RWPE1 (cell line): ENCODE results near the gene UTS2B.

Experiments
- CTCF ChIA-PET: fragments of 350-600 bp; sonication (Branson Sonifier 250); formaldehyde crosslinking; extraction: SDS; loops from one replicate; lab custom pipeline; 2021; lab: Yijun Ruan, JAX
- POLR2A ChIA-PET: fragments of 400-600 bp; formaldehyde crosslinking; extraction: SDS; loops from one replicate; lab custom pipeline; 2020; ENCODE audit warnings: antibody characterized with exemption; ENCODE audit not compliant: low non-redundant PET; lab: Yijun Ruan, JAX
- DNase-seq: peaks from one replicate; pipeline ENCODE4 v3.0.0; 2012; ENCODE audit warnings: low spot score
- H3K27ac ChIP-seq: fragments of 450-650 bp; 2 replicates; pipeline ENCODE4 v1.5.1; 2017
- TF ChIP-seq, protein P1 (sequence below): fragments of 450-650 bp; conservative IDR thresholded peaks from 2 replicates; pipeline ENCODE4 v1.5.1; 2017; ENCODE audit warnings: low read depth, mild to moderate bottlenecking

UTS2B gene

DNA sequence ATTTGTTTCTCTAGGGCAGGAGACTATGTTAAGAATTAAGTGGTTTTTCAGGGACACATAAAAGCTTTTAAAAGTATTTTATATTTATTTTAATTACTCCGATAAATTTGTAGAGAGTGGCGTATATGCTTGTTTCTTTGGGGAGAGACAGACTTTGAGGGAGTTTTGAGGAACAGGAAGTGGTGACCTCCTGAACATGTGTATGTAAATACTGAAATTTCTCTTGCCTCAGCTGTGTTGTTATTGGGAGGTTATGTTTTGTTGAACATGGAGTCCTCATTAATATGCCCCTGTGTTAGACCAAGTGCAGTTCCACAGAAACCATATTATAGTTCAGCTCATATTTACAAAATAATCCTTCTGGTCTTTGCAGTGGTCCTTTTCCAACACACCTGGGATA, 41.8 kb upstream of the UTS2B start:
- CTCF ChIA-PET: interaction anchor here (0.6 kb wide), 1 partner anchor 24 kb away, joined by 3 read pairs; no protein-coding TSS in a partner anchor
- POLR2A ChIA-PET: no interaction called here
- TF ChIP-seq, protein P1, sequence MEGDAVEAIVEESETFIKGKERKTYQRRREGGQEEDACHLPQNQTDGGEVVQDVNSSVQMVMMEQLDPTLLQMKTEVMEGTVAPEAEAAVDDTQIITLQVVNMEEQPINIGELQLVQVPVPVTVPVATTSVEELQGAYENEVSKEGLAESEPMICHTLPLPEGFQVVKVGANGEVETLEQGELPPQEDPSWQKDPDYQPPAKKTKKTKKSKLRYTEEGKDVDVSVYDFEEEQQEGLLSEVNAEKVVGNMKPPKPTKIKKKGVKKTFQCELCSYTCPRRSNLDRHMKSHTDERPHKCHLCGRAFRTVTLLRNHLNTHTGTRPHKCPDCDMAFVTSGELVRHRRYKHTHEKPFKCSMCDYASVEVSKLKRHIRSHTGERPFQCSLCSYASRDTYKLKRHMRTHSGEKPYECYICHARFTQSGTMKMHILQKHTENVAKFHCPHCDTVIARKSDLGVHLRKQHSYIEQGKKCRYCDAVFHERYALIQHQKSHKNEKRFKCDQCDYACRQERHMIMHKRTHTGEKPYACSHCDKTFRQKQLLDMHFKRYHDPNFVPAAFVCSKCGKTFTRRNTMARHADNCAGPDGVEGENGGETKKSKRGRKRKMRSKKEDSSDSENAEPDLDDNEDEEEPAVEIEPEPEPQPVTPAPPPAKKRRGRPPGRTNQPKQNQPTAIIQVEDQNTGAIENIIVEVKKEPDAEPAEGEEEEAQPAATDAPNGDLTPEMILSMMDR: no peak
- H3K27ac ChIP-seq: no peak overlapping the region
- DNase-seq: no peak

DNA sequence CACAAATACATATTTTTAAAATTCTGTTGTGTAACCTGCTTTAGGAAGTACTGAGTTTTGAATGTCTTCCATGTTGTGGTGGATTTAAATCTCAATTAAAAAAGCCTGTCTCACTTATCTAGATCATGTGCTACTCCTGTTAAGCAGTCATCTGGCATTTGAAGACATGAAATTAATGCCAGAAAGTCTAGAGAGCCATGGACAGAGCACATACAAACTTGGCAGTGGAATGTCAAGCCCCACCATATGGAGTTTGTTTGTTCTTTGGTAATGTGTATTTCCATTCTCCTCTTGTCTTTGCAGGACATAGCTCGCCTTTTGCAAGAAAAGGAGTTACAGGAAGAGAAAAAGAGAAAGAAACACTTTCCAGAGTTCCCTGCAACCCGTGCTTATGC, 39.3 kb upstream of the UTS2B start:
- POLR2A ChIA-PET: no interaction called here
- no peak for DNase-seq

DNA sequence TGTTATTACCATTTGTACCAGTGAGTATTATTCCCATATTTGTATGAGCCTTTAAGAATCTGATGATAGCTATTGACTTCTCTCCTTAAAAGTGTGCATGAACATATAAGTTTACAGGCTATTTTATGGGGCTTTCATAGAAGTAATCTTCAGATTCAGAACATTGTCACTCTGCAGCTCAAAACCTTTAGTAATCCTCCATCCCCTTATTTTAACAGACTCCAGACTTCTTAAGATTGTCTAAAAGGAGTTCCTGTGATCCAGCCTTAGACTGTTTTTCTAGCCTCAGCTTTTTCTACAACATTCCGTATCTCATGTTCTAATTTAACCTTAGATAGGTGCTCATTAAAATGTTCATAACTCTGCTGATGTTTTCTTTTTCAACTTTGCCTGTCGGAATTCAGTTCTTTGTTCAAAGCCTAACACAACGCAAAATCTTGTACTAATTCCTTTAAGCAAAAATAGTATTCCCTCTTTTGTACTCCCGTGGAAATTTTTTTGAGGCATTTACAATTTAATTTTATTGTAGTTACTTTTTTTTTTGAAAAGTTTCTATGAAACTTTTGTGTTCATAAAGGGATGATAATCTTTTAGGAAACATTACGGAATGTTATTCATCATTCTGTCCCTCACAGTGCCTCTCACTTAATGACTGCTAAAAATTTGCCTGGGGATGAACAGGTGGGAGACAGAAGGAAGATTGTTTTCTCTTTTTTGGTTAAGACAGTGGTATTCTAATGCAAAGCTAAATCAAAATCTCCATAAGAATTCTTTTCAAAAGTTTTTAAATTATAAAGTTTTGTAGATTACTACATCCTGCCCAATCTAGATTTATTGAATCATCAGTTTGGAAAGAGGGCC, 38.7 kb upstream of the UTS2B start:
- POLR2A ChIA-PET: no interaction called here
- H3K27ac ChIP-seq: no peak overlapping the region

More for the DNA sequence above, 39.3 kb upstream of the UTS2B start:
- no peak overlapping the region for H3K27ac ChIP-seq
- CTCF ChIA-PET: interaction anchor here (0.7 kb wide), 1 partner anchor 125 kb away, joined by 3 read pairs; no protein-coding TSS in a partner anchor
- TF ChIP-seq, protein P1: no peak

DNA sequence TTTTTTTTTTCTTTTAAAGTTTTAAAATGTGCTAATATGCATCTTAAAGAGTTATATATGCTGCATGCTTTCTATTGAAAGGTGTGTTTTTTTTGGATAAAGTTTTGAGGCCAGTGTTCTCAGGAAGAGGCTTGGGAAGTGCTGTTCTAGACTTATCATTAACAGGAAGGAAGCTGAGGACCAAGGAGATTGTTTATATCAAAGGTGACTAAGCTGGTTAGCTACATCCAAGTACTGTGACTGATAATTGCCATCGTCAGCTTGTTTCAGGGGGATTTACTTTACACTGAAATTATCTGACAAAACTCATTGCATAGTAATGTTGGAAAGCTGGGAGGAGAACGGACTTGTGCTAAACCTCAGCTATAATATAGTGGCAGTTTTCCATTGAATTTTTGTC, 36.3 kb upstream of the UTS2B start:
- H3K27ac ChIP-seq: no peak overlapping the region
- DNase-seq: no peak
- POLR2A ChIA-PET: no interaction called here
- CTCF ChIA-PET: no interaction called here
- TF ChIP-seq, protein P1: no peak

More for the DNA sequence above, 38.7 kb upstream of the UTS2B start:
- TF ChIP-seq, protein P1: no peak
- CTCF ChIA-PET: no interaction called here
- no peak for DNase-seq

DNA sequence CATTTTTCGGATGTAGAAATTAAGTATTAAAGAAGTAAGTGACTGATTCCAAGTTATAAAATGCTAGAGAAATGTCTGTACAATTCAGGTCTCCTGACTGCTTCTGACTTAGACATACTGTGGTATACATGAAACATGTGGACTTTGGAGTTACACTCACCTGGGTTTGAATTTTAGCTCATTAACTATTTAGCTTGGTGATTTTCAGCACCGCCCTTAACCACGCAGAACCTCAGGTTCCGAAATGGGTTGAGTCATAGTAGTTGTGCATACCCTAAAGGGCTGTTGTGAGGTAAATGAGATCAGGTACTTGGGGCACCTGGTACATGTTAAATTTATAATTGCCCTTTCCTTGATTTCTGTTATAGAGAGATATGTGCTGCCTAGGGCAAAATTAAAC, 32.9 kb upstream of the UTS2B start:
- no peak overlapping the region for H3K27ac ChIP-seq
- CTCF ChIA-PET: no interaction called here
- POLR2A ChIA-PET: no interaction called here
- TF ChIP-seq, protein P1: no peak
- DNase-seq: peak; percentile 11

DNA sequence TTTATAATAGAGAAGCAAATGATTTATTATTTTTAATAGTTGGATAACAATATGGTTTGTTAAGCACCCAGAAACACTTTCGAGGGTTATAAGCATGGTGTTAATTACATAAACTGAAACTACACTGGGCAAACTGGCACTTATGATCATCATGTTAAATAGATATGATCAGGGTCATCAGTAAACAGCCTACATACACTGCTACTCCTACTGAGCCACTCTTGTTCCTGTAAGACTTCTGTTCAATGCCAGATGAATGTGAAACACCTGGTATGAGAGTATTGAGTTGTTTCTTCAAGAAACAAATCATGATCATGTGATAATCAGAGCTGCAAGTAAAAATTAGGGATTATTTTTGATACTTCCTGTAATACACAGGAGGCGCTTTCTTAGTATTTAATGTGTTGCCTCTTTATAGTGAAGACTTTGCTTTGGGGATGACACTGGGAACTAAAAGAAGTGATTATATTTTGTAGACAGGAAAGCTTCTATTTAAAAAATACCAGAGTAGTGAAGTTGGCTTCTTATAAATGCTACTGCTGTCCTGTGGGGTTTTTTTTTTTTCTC, 32.3 kb upstream of the UTS2B start:
- no peak for DNase-seq
- TF ChIP-seq, protein P1: no peak
- ChIA-PET CTCF (no interaction called here), POLR2A (no interaction called here)
- no peak overlapping the region for H3K27ac ChIP-seq
